Trophoblast cell (in vitro differentiated cells and primary cell): ENCODE data around the gene LSM12.
A peak's percentile ranks its signal among the peaks of the same experiment; 100 is the strongest.
"Not testable (repeated sequence)": the region's sequence is repeated elsewhere in the genome, so short reads cannot be mapped to it uniquely, and the experiment has no call there.

Experiments
- DNase-seq, 2 donors: peaks; one replicate each; pipeline ENCODE4 v3.0.0-alpha.2; 2016
- H2AFZ ChIP-seq: 2 replicates; pipeline ENCODE4 v1.6.1; 2013; ENCODE audit warnings: low read length, moderate library complexity, mild to moderate bottlenecking; ENCODE audit not compliant: insufficient read depth, poor library complexity
- H2AK5ac ChIP-seq: 2 replicates; pipeline ENCODE4 v1.6.1; 2013; ENCODE audit warnings: mild to moderate bottlenecking, low read length
- H2BK120ac ChIP-seq: 2 replicates; pipeline ENCODE4 v1.6.1; 2013; ENCODE audit warnings: low read length, mild to moderate bottlenecking, moderate library complexity; ENCODE audit not compliant: insufficient read depth, poor library complexity
- H2BK12ac ChIP-seq: 2 replicates; pipeline ENCODE4 v1.6.1; 2013; ENCODE audit warnings: mild to moderate bottlenecking, low read length, moderate library complexity
- H2BK5ac ChIP-seq: 2 replicates; pipeline ENCODE4 v1.6.1; 2013; ENCODE audit warnings: low read length, low read depth, moderate library complexity, mild to moderate bottlenecking; ENCODE audit not compliant: poor library complexity
- H3K14ac ChIP-seq: 2 replicates; pipeline ENCODE4 v1.6.1; 2013; ENCODE audit warnings: mild to moderate bottlenecking, low read length
- H3K18ac ChIP-seq: 2 replicates; pipeline ENCODE4 v1.6.1; 2013; ENCODE audit warnings: mild to moderate bottlenecking, low read length
- H3K23ac ChIP-seq: 2 replicates; pipeline ENCODE4 v1.6.1; 2013; ENCODE audit warnings: low read length
- H3K27ac ChIP-seq: 2 replicates; pipeline ENCODE4 v1.5.1; 2013; ENCODE audit warnings: low read depth, mild to moderate bottlenecking, inconsistent platforms, low read length, moderate library complexity
- H3K27me3 ChIP-seq: 2 replicates; pipeline ENCODE4 v1.6.1; 2013; ENCODE audit warnings: inconsistent platforms, mild to moderate bottlenecking, low read length, moderate library complexity; ENCODE audit not compliant: insufficient read depth
- H3K36me3 ChIP-seq, 2 experiments: 1 replicate in 1 of 2; 2 replicates in 1 of 2; pipeline ENCODE4 v1.6.1; 2013; ENCODE audit warnings: low read length in 2 of 2, mild to moderate bottlenecking in 2 of 2, moderate library complexity in 1 of 2; ENCODE audit not compliant: insufficient read depth in 2 of 2, control insufficient read depth in 1 of 2
- H3K4ac ChIP-seq: 2 replicates; pipeline ENCODE4 v1.6.1; 2013; ENCODE audit warnings: low read depth, mild to moderate bottlenecking, low read length, moderate library complexity
- H3K4me1 ChIP-seq, 2 experiments: 1 replicate in 1 of 2; 2 replicates in 1 of 2; pipeline ENCODE4 v1.6.1; 2013; ENCODE audit warnings: low read length in 2 of 2, mild to moderate bottlenecking in 2 of 2, moderate library complexity in 1 of 2; ENCODE audit not compliant: insufficient read depth in 2 of 2, control insufficient read depth in 1 of 2
- H3K4me2 ChIP-seq: 2 replicates; pipeline ENCODE4 v1.6.1; 2013; ENCODE audit warnings: inconsistent platforms, mild to moderate bottlenecking, low read length, moderate library complexity
- H3K4me3 ChIP-seq: 2 replicates; pipeline ENCODE4 v1.5.1; 2013; ENCODE audit warnings: mild to moderate bottlenecking, low read depth, low read length, inconsistent platforms
- H3K79me1 ChIP-seq: one replicate; pipeline ENCODE4 v1.6.1; 2013; ENCODE audit warnings: low read length
- H3K79me2 ChIP-seq: 2 replicates; pipeline ENCODE4 v1.6.1; 2013; ENCODE audit warnings: low read length, mild to moderate bottlenecking; ENCODE audit not compliant: control insufficient read depth, insufficient read depth, poor library complexity
- H3K9ac ChIP-seq: 2 replicates; pipeline ENCODE4 v1.6.1; 2013; ENCODE audit warnings: mild to moderate bottlenecking, low read length
- H3K9me3 ChIP-seq: 2 replicates; pipeline ENCODE4 v1.6.1; 2013; ENCODE audit warnings: low read depth, mild to moderate bottlenecking, control low read depth, inconsistent platforms, low read length; ENCODE audit not compliant: insufficient read depth
- H4K12ac ChIP-seq: 2 replicates; pipeline ENCODE4 v1.6.1; 2013; ENCODE audit warnings: low read depth, mild to moderate bottlenecking, low read length, moderate library complexity
- H4K8ac ChIP-seq: 2 replicates; pipeline ENCODE4 v1.6.1; 2013; ENCODE audit warnings: low read depth, mild to moderate bottlenecking, low read length, moderate library complexity
- H4K91ac ChIP-seq: one replicate; pipeline ENCODE4 v1.6.1; 2013; ENCODE audit warnings: low read depth, mild to moderate bottlenecking, low read length, moderate library complexity
- WGBS: extraction: QIAGEN DNeasy Blood & Tissue Kit; methylation state at CpG from one replicate; pipeline ENCODE4 v1.1.7; 2013; ENCODE audit warnings: missing lambda C conversion rate; ENCODE audit not compliant: insufficient read length, insufficient coverage; ENCODE audit errors: extremely low coverage; 5-methylcytosine and 5-hydroxymethylcytosine counted together

LSM12 gene

GRCh38 chr17:44053125-44053872, 13.2 kb downstream of the LSM12 start:
- Histone ChIP-seq H2AK5ac (no peak overlapping the region), H3K4me1 (no peaks in the 10 kb centered on the region), H3K36me3 (peaks cover 40 to 60% of the 10 kb centered on the region in 2 experiments), H4K91ac (no peak overlapping the region), H3K27ac (no peak overlapping the region), H3K4me2 (no peak overlapping the region), H2BK5ac (no peak overlapping the region), H4K12ac (no peak overlapping the region), H3K4me3 (no peak overlapping the region), H3K18ac (no peak overlapping the region), H3K14ac (no peak overlapping the region), H2BK120ac (no peak overlapping the region), H4K8ac (no peak overlapping the region), H3K79me1 (no peaks in the 10 kb centered on the region), H3K79me2 (peaks cover under 1% of the 10 kb centered on the region), H2BK12ac (no peak overlapping the region), H3K9ac (no peak overlapping the region), H3K27me3 (no peaks in the 10 kb centered on the region), H3K9me3 (no peaks in the 10 kb centered on the region), H3K4ac (no peak overlapping the region), H2AFZ (no peak overlapping the region), H3K23ac (no peak overlapping the region)
- no CpG with 5 or more reads among the region's 3 CpGs for WGBS
- no peak for DNase-seq

- no peaks in the 10 kb centered on the region for H3K79me2 ChIP-seq
- H3K14ac ChIP-seq: no peak overlapping the region
- H2AK5ac ChIP-seq: no peak overlapping the region
- no peak overlapping the region for H3K23ac ChIP-seq
- peak overlapping the region; percentile 64 for H3K4ac ChIP-seq
- no peaks in the 10 kb centered on the region for H3K9me3 ChIP-seq
- H4K91ac ChIP-seq: no peak overlapping the region
- no peaks in the 10 kb centered on the region for H3K79me1 ChIP-seq
- H3K27ac ChIP-seq: no peak overlapping the region
- no peak overlapping the region for H2BK5ac ChIP-seq
- H3K9ac ChIP-seq: no peak overlapping the region
- no peak overlapping the region for H4K8ac ChIP-seq
- H3K4me1 ChIP-seq: no peaks in the 10 kb centered on the region
- H3K36me3 ChIP-seq: peaks cover 45 to 52% of the 10 kb centered on the region in 2 experiments
- no peak overlapping the region for H3K18ac ChIP-seq
- H3K4me2 ChIP-seq: no peak overlapping the region
- DNase-seq: no peak
- no peak overlapping the region for H2BK120ac ChIP-seq
- H2AFZ ChIP-seq: no peak overlapping the region
- no peak overlapping the region for H4K12ac ChIP-seq
- no peaks in the 10 kb centered on the region for H3K27me3 ChIP-seq
- WGBS: no CpG with 5 or more reads among the region's 9 CpGs
- H3K4me3 ChIP-seq: no peak overlapping the region
- H2BK12ac ChIP-seq: no peak overlapping the region
Measured at GRCh38 chr17:44049294-44050060, 17.0 kb downstream of the LSM12 start.

- not testable (repeated sequence) for H2AK5ac ChIP-seq, H2AFZ ChIP-seq, H4K8ac ChIP-seq, H3K79me2 ChIP-seq, H3K4me1 ChIP-seq, H3K23ac ChIP-seq, H2BK120ac ChIP-seq, H3K4me2 ChIP-seq, H3K27ac ChIP-seq, H3K27me3 ChIP-seq, H4K91ac ChIP-seq, H3K18ac ChIP-seq, H3K4me3 ChIP-seq, DNase-seq, H4K12ac ChIP-seq, H3K9ac ChIP-seq, H2BK12ac ChIP-seq, H3K4ac ChIP-seq, H3K79me1 ChIP-seq, H3K9me3 ChIP-seq, H3K14ac ChIP-seq, H2BK5ac ChIP-seq
- peaks cover 35 to 44% of the 10 kb centered on the region in 2 experiments for H3K36me3 ChIP-seq
- WGBS: no CpG with 5 or more reads among the region's 7 CpGs
Measured at GRCh38 chr17:44046893-44047292, 19.6 kb downstream of the LSM12 start.

GRCh38 chr17:44045486-44045885, 21.0 kb downstream of the LSM12 start:
- no peak overlapping the region for H3K14ac ChIP-seq
- no CpG with 5 or more reads among the region's 4 CpGs for WGBS
- peaks cover 24 to 31% of the 10 kb centered on the region in 2 experiments for H3K36me3 ChIP-seq
- H3K4me1 ChIP-seq: no peaks in the 10 kb centered on the region
- H3K4me3 ChIP-seq: no peak overlapping the region
- H3K27ac ChIP-seq: no peak overlapping the region
- H3K23ac ChIP-seq: no peak overlapping the region
- H3K79me2 ChIP-seq: peaks cover 4% of the 10 kb centered on the region
- H3K9ac ChIP-seq: no peak overlapping the region
- no peaks in the 10 kb centered on the region for H3K9me3 ChIP-seq
- no peak overlapping the region for H2BK120ac ChIP-seq
- no peak overlapping the region for H3K4ac ChIP-seq
- no peak overlapping the region for H2AFZ ChIP-seq
- H4K12ac ChIP-seq: no peak overlapping the region
- no peak overlapping the region for H3K18ac ChIP-seq
- no peak overlapping the region for H2AK5ac ChIP-seq
- H4K91ac ChIP-seq: no peak overlapping the region
- no peak overlapping the region for H2BK5ac ChIP-seq
- no peak overlapping the region for H2BK12ac ChIP-seq
- DNase-seq: no peak
- no peak overlapping the region for H4K8ac ChIP-seq
- no peaks in the 10 kb centered on the region for H3K27me3 ChIP-seq
- no peak overlapping the region for H3K4me2 ChIP-seq
- no peaks in the 10 kb centered on the region for H3K79me1 ChIP-seq
